Measurements from ENCODE around the gene FKBP4.

The FKBP4 gene

GRCh38 chr12:2844786-2845185, 50.0 kb downstream of the FKBP4 start:
- DNase-seq = no peak

GRCh38 chr12:2845280-2845679, 50.5 kb downstream of the FKBP4 start:
- DNase-seq = no peak

GRCh38 chr12:2851931-2852330, 57.2 kb downstream of the FKBP4 start:
- DNase-seq = no peak

- DNase-seq = peak in 48 of 51 donors; percentile 8 to 85 (median 58)
Observed at GRCh38 chr12:2853626-2854025, 58.9 kb downstream of the FKBP4 start.
